HG02588 (cell line): ENCODE measurements around the gene LKAAEAR1.

Experiments
- ATAC-seq: cut with Tn5 transposase; IDR thresholded peaks from one replicate; pipeline ENCODE4 v1.9.1; 2021; ENCODE audit warnings: mild to moderate bottlenecking, moderate library complexity; ENCODE audit not compliant: unreplicated experiment

The LKAAEAR1 gene

GRCh38 chr20:64080013-64080812 lies 4.0 kb downstream of the LKAAEAR1 start, which contains the start of gene OPRL1:
Gene OPRL1 (plus strand): TSS chr20:64080082. CDS start chr20:64092721, 12,639 bp downstream.
- ATAC-seq: no peak

- ATAC-seq: peak; percentile 33
These were observed 4.8 kb downstream of the LKAAEAR1 start, which contains the start of gene RGS19 for GRCh38 chr20:64079273-64080012. Gene RGS19 (minus strand): TSS chr20:64079518. CDS start chr20:64076886, 2,632 bp downstream.

GRCh38 chr20:64078934-64079272 lies 5.3 kb downstream of the LKAAEAR1 start:
- ATAC-seq: no peak

- ATAC-seq: no peak
These were observed 6.2 kb downstream of the LKAAEAR1 start for GRCh38 chr20:64077876-64078551.

GRCh38 chr20:64077541-64077875 lies 6.7 kb downstream of the LKAAEAR1 start:
- ATAC-seq: no peak

- no peak for ATAC-seq
These were observed 7.1 kb downstream of the LKAAEAR1 start for GRCh38 chr20:64077094-64077493.

GRCh38 chr20:64076061-64076997 lies 7.9 kb downstream of the LKAAEAR1 start:
- ATAC-seq: no peak

- ATAC-seq: no peak
These were observed 8.6 kb downstream of the LKAAEAR1 start for GRCh38 chr20:64075556-64075955.

- ATAC-seq: no peak
These were observed 9.2 kb downstream of the LKAAEAR1 start for GRCh38 chr20:64074963-64075362.

GRCh38 chr20:64074184-64074789 lies 9.9 kb downstream of the LKAAEAR1 start:
- ATAC-seq: no peak

GRCh38 chr20:64073476-64074183 lies 10.6 kb downstream of the LKAAEAR1 start:
- no peak for ATAC-seq

- ATAC-seq: no peak
These were observed 11.6 kb downstream of the LKAAEAR1 start for GRCh38 chr20:64072498-64073063.

- no peak for ATAC-seq
These were observed 12.6 kb downstream of the LKAAEAR1 start for GRCh38 chr20:64071341-64072332.

GRCh38 chr20:64070244-64070993 lies 13.8 kb downstream of the LKAAEAR1 start:
- ATAC-seq: no peak

GRCh38 chr20:64069614-64070243 lies 14.5 kb downstream of the LKAAEAR1 start:
- no peak for ATAC-seq

- ATAC-seq: no peak
These were observed 15.0 kb downstream of the LKAAEAR1 start for GRCh38 chr20:64069209-64069613.
